Fibroblast of mammary gland (primary cell): ENCODE results near the gene EXOC6.

Experiments
- DNase-seq: peaks from one replicate; pipeline ENCODE4 v3.0.0-alpha.2; 2010; ENCODE audit warnings: low read depth
- H3K4me3 ChIP-seq: 2 replicates; pipeline ENCODE4 v1.5.1; 2011; ENCODE audit warnings: low read depth, mild to moderate bottlenecking, low read length, moderate library complexity; ENCODE audit not compliant: control insufficient read depth
- TF ChIP-seq, protein P1 (sequence below): conservative IDR thresholded peaks from 2 replicates; pipeline ENCODE4 v1.5.1; 2011; ENCODE audit warnings: low read depth, low read length, inconsistent platforms; ENCODE audit not compliant: control insufficient read depth, insufficient read depth

Gene EXOC6

GRCh38 chr10:92913973-92914372 is 65.7 kb downstream of the EXOC6 start:
- DNase-seq = no peak
- TF ChIP-seq, protein P1, sequence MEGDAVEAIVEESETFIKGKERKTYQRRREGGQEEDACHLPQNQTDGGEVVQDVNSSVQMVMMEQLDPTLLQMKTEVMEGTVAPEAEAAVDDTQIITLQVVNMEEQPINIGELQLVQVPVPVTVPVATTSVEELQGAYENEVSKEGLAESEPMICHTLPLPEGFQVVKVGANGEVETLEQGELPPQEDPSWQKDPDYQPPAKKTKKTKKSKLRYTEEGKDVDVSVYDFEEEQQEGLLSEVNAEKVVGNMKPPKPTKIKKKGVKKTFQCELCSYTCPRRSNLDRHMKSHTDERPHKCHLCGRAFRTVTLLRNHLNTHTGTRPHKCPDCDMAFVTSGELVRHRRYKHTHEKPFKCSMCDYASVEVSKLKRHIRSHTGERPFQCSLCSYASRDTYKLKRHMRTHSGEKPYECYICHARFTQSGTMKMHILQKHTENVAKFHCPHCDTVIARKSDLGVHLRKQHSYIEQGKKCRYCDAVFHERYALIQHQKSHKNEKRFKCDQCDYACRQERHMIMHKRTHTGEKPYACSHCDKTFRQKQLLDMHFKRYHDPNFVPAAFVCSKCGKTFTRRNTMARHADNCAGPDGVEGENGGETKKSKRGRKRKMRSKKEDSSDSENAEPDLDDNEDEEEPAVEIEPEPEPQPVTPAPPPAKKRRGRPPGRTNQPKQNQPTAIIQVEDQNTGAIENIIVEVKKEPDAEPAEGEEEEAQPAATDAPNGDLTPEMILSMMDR = no peak
- no peak overlapping the region for H3K4me3 ChIP-seq

DNA sequence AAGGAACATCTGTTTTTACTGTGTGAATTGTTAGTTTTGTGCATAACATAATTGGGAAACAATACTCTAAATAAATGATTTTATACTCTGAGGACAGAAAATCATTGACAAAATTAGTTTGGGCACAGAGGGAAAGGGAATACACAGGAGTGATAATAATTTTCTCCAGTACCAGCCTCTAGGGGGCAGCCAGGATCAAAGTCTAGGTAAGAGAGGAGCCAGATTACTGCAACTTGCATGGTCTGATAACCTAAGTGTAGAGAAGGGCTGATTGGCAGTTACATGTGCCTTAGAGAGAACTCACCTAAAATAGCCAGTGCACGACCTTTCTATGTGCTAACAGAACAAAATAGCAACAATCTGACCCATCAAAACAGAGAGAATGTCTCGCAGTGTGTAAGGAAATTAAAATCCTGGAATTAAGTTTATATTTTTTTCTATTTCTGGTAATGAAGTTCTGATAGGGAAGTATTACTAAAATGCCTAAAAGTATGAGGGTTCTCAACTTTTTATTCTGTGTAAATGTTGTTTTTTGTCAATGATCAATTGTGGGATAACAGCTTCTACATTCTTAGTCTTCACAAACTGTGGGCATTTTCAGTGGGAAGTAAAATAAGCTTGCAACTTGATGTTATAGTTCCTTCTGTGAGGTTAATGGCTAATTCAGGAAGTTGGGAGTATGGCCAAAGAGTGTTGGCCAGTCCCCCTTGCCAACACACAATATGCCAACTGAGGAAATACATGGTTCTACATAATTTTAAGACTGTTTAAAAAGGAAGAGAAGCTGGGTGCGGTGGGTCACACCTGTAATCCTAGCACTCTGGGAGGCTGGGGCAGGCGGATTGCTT is 66.4 kb downstream of the EXOC6 start:
- DNase-seq = peak; percentile 54
- TF ChIP-seq, protein P1 = peak; percentile 80
- H3K4me3 ChIP-seq = no peak overlapping the region

- DNase-seq = no peak
- TF ChIP-seq, protein P1 = no peak
- no peak overlapping the region for H3K4me3 ChIP-seq
These were observed 67.6 kb downstream of the EXOC6 start for GRCh38 chr10:92915892-92916291.

- no peak for DNase-seq
- no peak overlapping the region for H3K4me3 ChIP-seq
- TF ChIP-seq, protein P1 = no peak
These were observed 68.1 kb downstream of the EXOC6 start for GRCh38 chr10:92916433-92916832.

DNA sequence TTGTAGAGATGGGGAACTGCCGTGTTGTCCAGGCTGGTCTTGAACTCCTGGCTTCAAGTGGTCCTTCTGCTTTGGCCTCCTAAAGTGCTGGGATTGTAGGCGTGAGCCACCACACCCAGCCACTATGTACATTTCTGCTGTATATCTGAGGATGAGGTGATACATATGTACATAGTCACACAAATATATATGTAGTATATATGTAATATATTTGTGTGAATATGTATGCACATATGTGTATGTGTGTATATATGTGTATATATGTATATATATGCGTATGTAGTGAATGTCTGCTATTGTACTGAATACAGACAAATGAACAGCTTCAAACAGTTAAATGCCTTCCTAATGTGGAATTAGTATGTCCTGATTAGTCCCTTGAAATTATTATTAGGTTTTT is 70.3 kb downstream of the EXOC6 start:
- TF ChIP-seq, protein P1 = no peak
- no peak for DNase-seq
- H3K4me3 ChIP-seq = no peak overlapping the region

GRCh38 chr10:92920866-92921265 is 72.5 kb downstream of the EXOC6 start:
- TF ChIP-seq, protein P1 = no peak
- no peak for DNase-seq
- no peak overlapping the region for H3K4me3 ChIP-seq
